OCI-LY1 (cell line): ENCODE measurements around the gene CHST4.

ENCODE experiments used
- H2AFZ ChIP-seq: fragments of 200-600 bp; sonication (generic), shearing (Covaris generic); 2 replicates; pipeline ENCODE4 v1.6.0; 2014; ENCODE audit warnings: antibody characterized with exemption, mild to moderate bottlenecking, low read length
- H3F3A ChIP-seq: fragments of 200-600 bp; sonication (generic), shearing (Covaris generic); 2 replicates; pipeline ENCODE4 v1.6.0; 2014; ENCODE audit warnings: mild to moderate bottlenecking, antibody characterized with exemption, low read length, moderate library complexity; ENCODE audit not compliant: insufficient read depth
- H3K27ac ChIP-seq: fragments of 200-600 bp; sonication (generic); 2 replicates; pipeline ENCODE4 v1.5.1; 2014; ENCODE audit warnings: low read length, mixed run types, mild to moderate bottlenecking, low read depth; ENCODE audit not compliant: poor library complexity, severe bottlenecking
- H3K27me3 ChIP-seq: fragments of 200-600 bp; sonication (generic); 2 replicates; pipeline ENCODE4 v1.6.0; 2014; ENCODE audit warnings: antibody characterized with exemption, mild to moderate bottlenecking, low read length, moderate library complexity; ENCODE audit not compliant: insufficient read depth
- H3K36me3 ChIP-seq: fragments of 200-600 bp; sonication (generic); 2 replicates; pipeline ENCODE4 v1.6.1; 2014; ENCODE audit warnings: mild to moderate bottlenecking, antibody characterized with exemption, low read length, moderate library complexity, mixed read lengths; ENCODE audit not compliant: insufficient read depth
- H3K4me1 ChIP-seq: fragments of 200-600 bp; sonication (generic); 2 replicates; pipeline ENCODE4 v1.5.1; 2014; ENCODE audit warnings: mild to moderate bottlenecking, low read length, moderate library complexity; ENCODE audit not compliant: insufficient read depth, severe bottlenecking
- H3K4me2 ChIP-seq: fragments of 200-600 bp; sonication (generic), shearing (Covaris generic); 2 replicates; pipeline ENCODE4 v1.6.1; 2014; ENCODE audit warnings: low read length
- H3K4me3 ChIP-seq: fragments of 200-600 bp; sonication (generic); 2 replicates; pipeline ENCODE4 v1.5.1; 2014; ENCODE audit warnings: low read length, low read depth, mild to moderate bottlenecking, mixed read lengths; ENCODE audit not compliant: poor library complexity, severe bottlenecking
- H3K79me2 ChIP-seq: fragments of 200-600 bp; shearing (Covaris generic); 2 replicates; pipeline ENCODE4 v1.6.1; 2016; ENCODE audit warnings: mixed run types, low read length, mixed read lengths; ENCODE audit not compliant: insufficient read depth
- H3K9ac ChIP-seq: fragments of 200-600 bp; sonication (generic), shearing (Covaris generic); 2 replicates; pipeline ENCODE4 v1.6.1; 2014; ENCODE audit warnings: mild to moderate bottlenecking, low read length, mixed read lengths
- H3K9me2 ChIP-seq: fragments of 200-600 bp; sonication (generic), shearing (Covaris generic); 2 replicates; pipeline ENCODE4 v1.6.1; 2014; ENCODE audit warnings: low read depth, mild to moderate bottlenecking, low read length, mixed read lengths
- H3K9me3 ChIP-seq: fragments of 200-600 bp; shearing (Covaris generic); 2 replicates; pipeline ENCODE4 v1.6.1; 2014; ENCODE audit warnings: low read length, mixed read lengths
- H4K20me1 ChIP-seq: fragments of 200-600 bp; sonication (generic), shearing (Covaris generic); 2 replicates; pipeline ENCODE4 v1.6.0; 2016; ENCODE audit warnings: mild to moderate bottlenecking, low read length; ENCODE audit not compliant: insufficient read depth
- CTCF ChIP-seq: fragments of 200-600 bp; sonication (generic), shearing (Covaris generic); IDR thresholded peaks from 2 replicates; pipeline ENCODE4 v1.5.1; 2017; ENCODE audit warnings: mild to moderate bottlenecking, antibody characterized with exemption, low read length, moderate library complexity, mixed read lengths
- EZH2 ChIP-seq: fragments of 200-600 bp; sonication (generic), shearing (Covaris generic); IDR thresholded peaks from 2 replicates; pipeline ENCODE4 v1.8.0; 2017; ENCODE audit warnings: borderline replicate concordance, mixed run types, mild to moderate bottlenecking, antibody characterized with exemption, low read length, moderate library complexity, mixed read lengths

The CHST4 gene

GRCh38 chr16:71526111-71526631 lies at the start of gene CHST4:
TSS of gene CHST4 (plus strand) at chr16:71526426. CDS start at chr16:71536678, 10,252 bp downstream.
- H3K4me1 ChIP-seq, result no peaks in the 10 kb centered on the region
- no peaks in the 10 kb centered on the region; the same call in 1 of the 2 replicates for H3K27me3 ChIP-seq
- no peaks in the 10 kb centered on the region for H4K20me1 ChIP-seq
- no peak within 1 kb of the TSS for H2AFZ ChIP-seq
- TF ChIP-seq CTCF, result no peak
- TF ChIP-seq EZH2, result no peak
- H3K36me3 ChIP-seq, result no peaks in the 10 kb centered on the region
- no peak within 1 kb of the TSS for H3K9ac ChIP-seq
- no peak within 1 kb of the TSS for H3K4me2 ChIP-seq
- no peaks in the 10 kb centered on the region for H3K9me2 ChIP-seq
- no peaks in the 10 kb centered on the region for H3K79me2 ChIP-seq
- H3K4me3 ChIP-seq, result no peak within 1 kb of the TSS
- H3K9me3 ChIP-seq, result no peaks in the 10 kb centered on the region
- no peak within 1 kb of the TSS for H3K27ac ChIP-seq
- H3F3A ChIP-seq, result no peaks in the 10 kb centered on the region

- Histone ChIP-seq H4K20me1 (no peaks in the 10 kb centered on the region), H3K79me2 (no peaks in the 10 kb centered on the region), H3K27me3 (no peaks in the 10 kb centered on the region), H3K4me3 (no peak overlapping the region), H3K9ac (no peak overlapping the region), H3K9me3 (no peaks in the 10 kb centered on the region), H2AFZ (no peak overlapping the region), H3K4me2 (no peak overlapping the region), H3K36me3 (peaks cover 16% of the 10 kb centered on the region; the same call in 1 of the 2 replicates), H3F3A (no peaks in the 10 kb centered on the region), H3K27ac (no peak overlapping the region), H3K4me1 (no peaks in the 10 kb centered on the region), H3K9me2 (no peaks in the 10 kb centered on the region)
- TF ChIP-seq CTCF (no peak), EZH2 (no peak)
These were observed 49.6 kb upstream of the CHST4 start for GRCh38 chr16:71476457-71477124.

GRCh38 chr16:71479420-71479819 lies 46.8 kb upstream of the CHST4 start:
- Histone ChIP-seq H3K9me2 (no peaks in the 10 kb centered on the region), H4K20me1 (no peaks in the 10 kb centered on the region), H3K79me2 (no peaks in the 10 kb centered on the region), H3K9me3 (no peaks in the 10 kb centered on the region), H3K9ac (no peak overlapping the region), H3K4me2 (no peak overlapping the region), H3K4me1 (peaks cover 6% of the 10 kb centered on the region), H3K27me3 (no peaks in the 10 kb centered on the region), H3K27ac (no peak overlapping the region), H3K36me3 (peaks cover 16% of the 10 kb centered on the region; the same call in 1 of the 2 replicates), H3K4me3 (no peak overlapping the region), H2AFZ (no peak overlapping the region), H3F3A (no peaks in the 10 kb centered on the region)
- no peak for TF ChIP-seq EZH2
- TF ChIP-seq CTCF, result peak; percentile 51
